ENCODE data around the gene CD22. TPM values are rescaled to one million over a fixed set of nuclear protein-coding genes. Genes with fewer than 3 reads are reported as not detected.
A peak's percentile ranks its signal among the peaks of the same experiment; 100 is the strongest.
"Not testable (repeated sequence)": the region's sequence is repeated elsewhere in the genome, so short reads cannot be mapped to it uniquely, and the experiment has no call there.

The CD22 gene
- polyA plus RNA-seq, 6 donors from 2014 or later: 364 to 971 (median 552) TPM

DNA sequence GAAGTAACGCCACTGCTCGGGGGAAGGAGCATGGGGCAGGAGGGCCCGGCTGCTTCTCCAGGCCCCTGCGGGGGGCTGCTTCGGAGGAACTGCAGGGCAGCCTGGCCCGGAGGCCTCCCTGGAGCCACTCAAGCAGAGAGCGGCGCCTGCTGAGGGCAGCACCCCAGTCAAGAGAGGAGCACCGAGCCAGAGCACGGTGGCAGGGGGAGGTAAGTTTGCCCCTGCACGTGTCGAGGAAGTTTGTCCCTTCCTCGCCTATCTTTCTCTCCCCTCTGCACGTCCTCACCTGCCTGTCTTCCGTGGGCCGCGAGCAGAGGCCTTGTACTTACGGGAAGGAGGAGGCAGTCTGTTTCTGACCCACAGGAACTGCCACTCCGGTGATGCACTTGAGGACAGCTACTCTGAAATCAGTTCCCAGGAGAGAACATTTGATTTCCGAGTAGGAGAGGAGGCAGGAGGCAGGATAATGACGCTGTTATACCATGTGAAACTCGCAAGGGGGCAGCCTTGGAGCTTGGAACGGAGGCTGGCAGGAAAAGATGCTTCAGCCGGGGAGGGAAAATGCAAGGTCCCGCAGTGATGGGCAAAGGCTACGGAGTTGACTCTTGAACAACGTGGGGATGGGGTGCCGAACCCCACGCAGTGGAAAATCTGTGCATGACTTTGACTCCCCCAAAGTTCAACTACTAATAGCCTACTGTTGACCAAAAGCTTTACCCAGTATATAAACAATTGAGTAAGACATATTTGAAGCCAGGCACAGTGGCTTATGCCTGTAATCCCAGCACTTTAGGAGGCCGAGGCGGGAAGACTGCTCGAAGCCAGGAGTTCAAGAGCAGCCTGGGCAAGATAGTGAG lies 23.7 kb downstream of the CD22 start:
- DNase-seq (peak; percentile 67), ATAC-seq (ENCODE audit: low read depth in 2 of 2) (peak; percentile 20 to 51)
- Mint-ChIP-seq H3K4me3 (peak overlapping the region in 6 of 8 donors; percentile 6 to 87 (median 54)), H3K27ac (peak overlapping the region in 3 of 6 donors; percentile 66 to 82 (median 74)), H3K27me3 (peaks cover under 1 to 3% (median under 1%) of the 10 kb centered on the region in 3 donors), H3K36me3 (no peaks in the 10 kb centered on the region), H3K4me1 (peaks cover 26 to 51% (median 44%) of the 10 kb centered on the region in 3 donors), H3K9me3 (no peaks in the 10 kb centered on the region)

DNA sequence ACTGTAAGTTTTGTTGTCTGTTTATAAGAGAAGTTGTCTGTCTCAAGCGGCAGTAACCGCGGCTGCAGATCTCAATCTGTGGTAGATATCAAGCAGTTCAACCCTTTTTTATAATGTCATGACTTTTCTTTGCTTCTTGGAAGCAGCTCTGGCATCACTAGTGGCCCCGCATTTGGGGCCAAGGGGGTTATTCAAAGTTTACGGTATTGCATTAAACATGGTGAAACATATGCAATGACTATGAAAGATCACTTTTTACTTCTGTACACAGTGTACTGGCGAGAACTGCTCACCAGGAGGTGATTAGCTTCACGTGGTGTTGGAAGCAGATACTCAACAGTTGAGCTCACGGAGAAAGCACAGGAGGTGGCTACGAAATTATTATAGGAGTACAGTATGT lies 24.6 kb downstream of the CD22 start:
- DNase-seq: no peak
- H3K27me3 Mint-ChIP-seq: peaks cover 7 to 10% (median 8%) of the 10 kb centered on the region in 3 donors
- no peak overlapping the region for H3K4me3 Mint-ChIP-seq
- no peak overlapping the region for H3K27ac Mint-ChIP-seq
- no peak for ATAC-seq (ENCODE audit: low read depth in 2 of 2)
- H3K4me1 Mint-ChIP-seq: peaks cover 26 to 47% (median 35%) of the 10 kb centered on the region in 3 donors
- no peaks in the 10 kb centered on the region for H3K9me3 Mint-ChIP-seq
- no peaks in the 10 kb centered on the region for H3K36me3 Mint-ChIP-seq

DNA sequence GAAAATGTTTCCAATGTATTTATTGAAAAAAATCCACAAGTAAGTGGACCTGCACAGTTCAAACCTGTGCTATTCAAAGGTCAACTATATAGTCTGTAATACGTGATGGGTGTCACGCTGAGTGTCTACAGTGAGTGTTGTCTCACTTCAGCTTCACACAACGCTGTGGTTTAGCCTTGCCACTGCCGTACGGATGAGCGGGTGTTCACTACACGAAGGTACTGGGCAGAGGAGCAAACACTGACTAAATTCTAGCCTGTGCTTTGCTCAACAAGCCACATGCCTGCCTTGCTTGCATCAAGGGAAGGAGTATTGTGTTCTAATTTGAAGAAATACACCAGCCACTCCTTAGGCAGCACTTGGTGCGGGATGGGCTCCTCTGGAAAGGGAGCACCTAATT lies 25.9 kb downstream of the CD22 start:
- no peak overlapping the region for H3K4me3 Mint-ChIP-seq
- peak overlapping the region in 2 of 6 donors; percentile 42 to 78 for H3K27ac Mint-ChIP-seq
- H3K4me1 Mint-ChIP-seq: peaks cover 15 to 34% (median 22%) of the 10 kb centered on the region in 3 donors
- no peaks in the 10 kb centered on the region for H3K9me3 Mint-ChIP-seq
- no peak for DNase-seq
- H3K36me3 Mint-ChIP-seq: no peaks in the 10 kb centered on the region
- no peak for ATAC-seq (ENCODE audit: low read depth in 2 of 2)
- peaks cover 7 to 10% (median 8%) of the 10 kb centered on the region in 3 donors for H3K27me3 Mint-ChIP-seq

DNA sequence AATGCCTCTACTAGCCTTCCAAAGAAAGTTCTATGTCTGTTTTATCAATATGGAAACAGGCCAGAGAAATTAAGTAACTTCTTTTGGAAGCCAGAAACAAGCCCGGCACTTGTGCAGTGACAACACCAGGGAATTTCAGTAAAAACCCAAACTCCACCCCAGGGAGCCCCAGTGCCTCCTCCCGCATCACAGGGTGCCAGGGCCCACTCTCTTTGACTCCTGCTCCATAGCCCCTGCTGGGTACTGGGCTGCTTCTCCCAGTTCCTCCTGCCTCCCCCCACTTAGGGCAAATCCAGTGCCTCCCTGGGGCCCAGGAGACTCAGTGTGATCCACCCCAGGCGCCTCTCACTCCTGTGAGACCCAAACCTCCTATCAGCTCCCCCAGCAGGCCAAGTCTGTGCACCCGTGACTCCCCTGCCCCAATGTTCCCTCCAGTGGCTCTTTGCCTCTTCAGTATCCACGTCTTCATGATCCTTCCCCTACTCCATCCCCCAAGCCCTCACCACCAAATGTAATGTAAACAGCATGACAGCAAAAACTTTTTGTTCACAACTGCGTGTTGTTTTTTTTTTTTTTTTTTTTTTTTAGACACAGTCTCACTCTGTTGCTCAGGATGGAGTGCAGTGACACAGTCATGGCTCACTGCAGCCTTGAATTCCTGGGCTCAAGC lies 26.9 kb downstream of the CD22 start:
- Mint-ChIP-seq H3K27me3 (peaks cover 7 to 10% (median 9%) of the 10 kb centered on the region in 3 donors), H3K36me3 (no peaks in the 10 kb centered on the region), H3K4me1 (peaks cover 12 to 24% (median 15%) of the 10 kb centered on the region in 3 donors), H3K9me3 (no peaks in the 10 kb centered on the region), H3K27ac (peak overlapping the region in 1 of 6 donors; percentile 82), H3K4me3 (no peak overlapping the region)
- DNase-seq (no peak), ATAC-seq (ENCODE audit: low read depth in 2 of 2) (no peak)

DNA sequence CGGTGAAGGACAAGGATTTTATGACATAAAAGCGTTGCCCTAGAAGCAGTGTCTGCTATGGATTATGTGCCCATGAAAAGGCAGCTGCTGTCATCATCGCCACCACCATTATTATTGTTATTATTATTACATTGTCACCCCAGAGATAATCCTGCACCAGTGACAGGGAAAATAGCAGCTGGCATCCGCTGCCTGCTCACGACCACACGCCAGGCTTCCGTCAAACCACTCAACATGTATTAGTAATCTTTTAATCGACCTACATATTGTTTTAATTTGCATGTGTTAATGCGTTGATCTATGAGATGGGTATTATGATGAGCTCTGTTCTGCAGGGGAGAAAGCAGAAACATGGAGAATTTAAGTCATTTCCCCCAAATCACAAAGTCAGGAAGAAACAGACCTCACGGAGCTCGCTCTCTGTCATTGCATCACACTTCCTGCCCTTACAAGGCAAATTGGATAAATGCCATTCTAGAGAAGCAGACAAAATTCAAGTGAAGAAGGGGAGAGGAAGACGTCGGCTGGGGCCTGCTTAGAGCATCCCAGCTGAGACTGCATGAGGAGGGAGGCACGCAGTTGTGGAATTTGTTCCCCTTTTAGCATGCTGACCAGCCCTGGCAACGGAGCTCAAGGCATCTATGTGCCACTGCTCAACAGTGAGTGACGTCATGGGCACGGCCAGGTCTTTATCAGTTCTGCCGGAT lies 29.0 kb downstream of the CD22 start, which contains the start of gene FFAR3:
FFAR3 (plus strand) TSS at position 594 of the 707 bp plus-strand sequence. CDS start 431 bp downstream, outside the sequence.
- H3K4me3 Mint-ChIP-seq: peak within 1 kb of the TSS in 1 of 8 donors; percentile 0
- no peak for DNase-seq
- H3K36me3 Mint-ChIP-seq: no peaks in the 10 kb centered on the region
- H3K27me3 Mint-ChIP-seq: peaks cover 7 to 29% (median 26%) of the 10 kb centered on the region in 3 donors
- H3K9me3 Mint-ChIP-seq: no peaks in the 10 kb centered on the region
- H3K4me1 Mint-ChIP-seq: peaks cover 5 to 11% (median 6%) of the 10 kb centered on the region in 3 donors
- no peak for ATAC-seq (ENCODE audit: low read depth in 2 of 2)
- no peak within 1 kb of the TSS for H3K27ac Mint-ChIP-seq

DNA sequence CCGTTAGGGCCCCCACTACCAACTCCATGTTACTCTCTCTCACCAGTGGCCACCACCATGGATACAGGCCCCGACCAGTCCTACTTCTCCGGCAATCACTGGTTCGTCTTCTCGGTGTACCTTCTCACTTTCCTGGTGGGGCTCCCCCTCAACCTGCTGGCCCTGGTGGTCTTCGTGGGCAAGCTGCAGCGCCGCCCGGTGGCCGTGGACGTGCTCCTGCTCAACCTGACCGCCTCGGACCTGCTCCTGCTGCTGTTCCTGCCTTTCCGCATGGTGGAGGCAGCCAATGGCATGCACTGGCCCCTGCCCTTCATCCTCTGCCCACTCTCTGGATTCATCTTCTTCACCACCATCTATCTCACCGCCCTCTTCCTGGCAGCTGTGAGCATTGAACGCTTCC lies 29.8 kb downstream of the CD22 start:
- not testable (repeated sequence) for DNase-seq; H3K4me1 Mint-ChIP-seq; H3K36me3 Mint-ChIP-seq; ATAC-seq (ENCODE audit: low read depth in 2 of 2); H3K4me3 Mint-ChIP-seq; H3K27ac Mint-ChIP-seq; H3K9me3 Mint-ChIP-seq
- peaks cover 7 to 35% (median 26%) of the 10 kb centered on the region in 3 donors for H3K27me3 Mint-ChIP-seq

DNA sequence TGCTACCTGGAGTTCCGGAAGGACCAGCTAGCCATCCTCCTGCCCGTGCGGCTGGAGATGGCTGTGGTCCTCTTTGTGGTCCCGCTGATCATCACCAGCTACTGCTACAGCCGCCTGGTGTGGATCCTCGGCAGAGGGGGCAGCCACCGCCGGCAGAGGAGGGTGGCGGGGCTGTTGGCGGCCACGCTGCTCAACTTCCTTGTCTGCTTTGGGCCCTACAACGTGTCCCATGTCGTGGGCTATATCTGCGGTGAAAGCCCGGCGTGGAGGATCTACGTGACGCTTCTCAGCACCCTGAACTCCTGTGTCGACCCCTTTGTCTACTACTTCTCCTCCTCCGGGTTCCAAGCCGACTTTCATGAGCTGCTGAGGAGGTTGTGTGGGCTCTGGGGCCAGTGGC lies 30.4 kb downstream of the CD22 start:
- not testable (repeated sequence) for H3K9me3 Mint-ChIP-seq; H3K27ac Mint-ChIP-seq; DNase-seq; ATAC-seq (ENCODE audit: low read depth in 2 of 2); H3K4me3 Mint-ChIP-seq; H3K36me3 Mint-ChIP-seq; H3K4me1 Mint-ChIP-seq
- peaks cover 7 to 39% (median 32%) of the 10 kb centered on the region in 3 donors for H3K27me3 Mint-ChIP-seq

DNA sequence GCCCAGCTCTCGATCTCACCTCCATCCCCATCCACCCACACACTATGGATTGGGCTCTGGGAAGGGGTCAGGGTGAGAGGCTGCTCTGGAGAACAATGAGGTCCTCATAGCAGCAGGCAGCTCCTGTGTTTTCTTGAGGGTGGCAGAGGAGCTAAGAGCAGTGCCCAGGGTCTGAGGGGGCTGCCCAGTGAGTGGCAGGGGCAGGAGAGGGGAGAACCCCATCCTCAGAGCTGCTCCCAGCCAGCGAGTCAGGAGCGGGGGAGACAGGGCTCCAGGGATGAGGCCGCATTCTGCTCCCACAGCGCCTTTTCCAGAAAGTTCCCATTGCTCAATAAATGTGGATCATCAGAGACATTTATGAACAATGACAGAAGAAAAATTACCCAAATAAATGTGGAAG lies 31.1 kb downstream of the CD22 start:
- H3K4me1 Mint-ChIP-seq: peaks cover 4 to 10% (median 10%) of the 10 kb centered on the region in 3 donors
- ATAC-seq (ENCODE audit: low read depth in 2 of 2); H3K9me3 Mint-ChIP-seq: not testable (repeated sequence)

DNA sequence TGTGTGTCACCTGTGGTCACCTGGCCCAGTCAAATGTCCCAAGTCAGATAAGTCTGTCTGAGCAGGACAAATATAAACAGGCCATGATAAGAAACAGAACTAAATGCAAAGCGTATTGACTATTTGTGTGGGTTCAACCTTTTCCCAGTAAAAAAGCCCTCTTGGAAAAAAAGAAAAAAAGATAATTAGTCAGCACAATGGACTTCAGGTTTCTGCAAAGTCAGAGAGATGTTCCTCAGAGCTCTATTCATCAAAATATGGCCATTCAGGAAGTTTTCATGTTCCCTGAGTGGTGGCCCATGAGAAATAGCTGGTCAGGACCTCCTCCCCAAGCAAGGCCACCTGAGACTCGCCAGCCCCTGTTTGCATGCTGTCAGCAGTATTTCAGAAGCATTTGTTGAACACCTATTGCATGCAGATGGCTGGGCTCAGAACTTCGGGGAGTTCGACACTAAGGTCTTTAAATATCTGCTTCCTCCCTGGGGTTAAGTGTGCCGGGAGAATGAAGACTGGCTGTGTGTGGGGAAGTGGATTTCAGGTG lies 32.0 kb downstream of the CD22 start:
- H3K27ac Mint-ChIP-seq: no peak overlapping the region
- peaks cover 2 to 10% (median 8%) of the 10 kb centered on the region in 3 donors for H3K4me1 Mint-ChIP-seq
- no peak overlapping the region for H3K4me3 Mint-ChIP-seq

More for the DNA sequence above, 31.1 kb downstream of the CD22 start:
- H3K36me3 Mint-ChIP-seq, DNase-seq, H3K27ac Mint-ChIP-seq, H3K4me3 Mint-ChIP-seq: not testable (repeated sequence)
- H3K27me3 Mint-ChIP-seq: peaks cover 7 to 43% (median 36%) of the 10 kb centered on the region in 3 donors

DNA sequence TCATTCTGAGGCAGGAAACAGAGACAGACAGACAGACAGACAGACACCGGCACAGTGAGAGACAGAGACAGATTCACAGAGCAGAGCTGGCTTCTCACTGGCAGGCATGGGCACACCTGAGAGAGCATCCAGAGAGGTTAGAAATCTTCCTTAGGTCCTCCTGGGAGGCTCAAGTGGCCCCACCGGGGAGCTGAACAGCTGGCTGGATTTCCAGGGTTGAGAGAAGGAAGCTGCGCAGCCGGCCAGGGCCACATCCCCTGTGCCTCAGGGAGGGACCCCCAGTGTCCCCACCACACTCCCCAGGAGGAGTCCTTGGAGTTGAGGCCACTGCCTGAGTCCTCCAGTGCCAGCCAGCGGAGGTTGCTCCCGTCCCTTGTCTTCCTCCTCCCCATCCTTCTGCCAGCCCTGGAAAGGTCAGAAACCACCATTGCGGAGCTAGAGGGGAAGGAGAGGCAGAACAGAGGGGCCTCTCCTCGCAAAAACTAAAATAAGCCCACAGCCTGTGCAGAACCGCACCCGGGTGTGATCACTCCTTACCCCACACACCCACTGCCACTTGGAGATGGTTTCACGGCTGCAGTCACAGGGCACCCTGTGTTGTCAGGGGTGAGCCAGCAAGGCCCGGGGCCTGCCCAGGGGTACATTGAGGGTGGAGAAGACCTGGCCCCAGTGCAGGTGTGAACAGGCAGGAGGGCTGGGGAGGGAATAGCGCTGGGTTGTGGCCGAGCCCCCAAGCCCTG lies 33.4 kb downstream of the CD22 start:
- H3K4me1 Mint-ChIP-seq: peaks cover 0 to 10% (median 5%) of the 10 kb centered on the region in 3 donors
- H3K4me3 Mint-ChIP-seq: no peak overlapping the region
- ATAC-seq (ENCODE audit: low read depth in 2 of 2): no peak
- no peak overlapping the region for H3K27ac Mint-ChIP-seq
- H3K9me3 Mint-ChIP-seq: no peaks in the 10 kb centered on the region
- DNase-seq: no peak
- H3K27me3 Mint-ChIP-seq: peaks cover 11 to 50% (median 49%) of the 10 kb centered on the region in 3 donors
- H3K36me3 Mint-ChIP-seq: no peaks in the 10 kb centered on the region

More for the DNA sequence above, 32.0 kb downstream of the CD22 start:
- H3K36me3 Mint-ChIP-seq: no peaks in the 10 kb centered on the region
- DNase-seq (no peak), ATAC-seq (ENCODE audit: low read depth in 2 of 2) (no peak)
- no peaks in the 10 kb centered on the region for H3K9me3 Mint-ChIP-seq
- H3K27me3 Mint-ChIP-seq: peaks cover 9 to 47% (median 41%) of the 10 kb centered on the region in 3 donors

DNA sequence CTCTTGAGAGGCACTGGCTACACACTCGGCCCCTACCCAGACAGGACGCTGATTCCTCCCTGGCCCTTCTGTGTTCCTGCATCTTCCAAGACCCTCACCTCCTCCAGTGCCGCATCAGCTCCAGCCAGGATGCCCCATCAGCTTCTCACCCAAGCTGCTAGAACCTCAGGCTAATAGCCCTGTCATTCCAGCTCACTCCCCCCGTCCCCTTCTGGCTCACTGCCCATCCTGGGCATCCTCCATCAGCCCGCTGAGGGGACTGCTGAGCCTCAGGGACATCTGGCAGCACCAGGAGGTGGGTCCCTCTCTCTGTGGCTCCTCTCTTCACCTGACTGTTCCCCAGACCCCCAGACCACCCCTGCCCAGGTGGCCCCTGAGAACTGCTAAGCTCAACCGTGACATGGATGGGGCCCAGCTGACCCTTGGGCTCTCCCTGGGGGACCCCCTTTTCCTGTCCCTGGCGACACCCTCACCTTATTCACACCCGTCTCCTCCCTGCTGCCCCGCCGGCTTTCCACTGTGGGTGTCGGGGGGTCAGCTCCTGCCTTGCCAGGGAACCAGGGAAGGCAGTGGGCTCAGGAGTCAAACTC lies 34.1 kb downstream of the CD22 start:
- H3K27ac Mint-ChIP-seq: no peak overlapping the region
- H3K36me3 Mint-ChIP-seq: no peaks in the 10 kb centered on the region
- H3K9me3 Mint-ChIP-seq: no peaks in the 10 kb centered on the region
- ATAC-seq (ENCODE audit: low read depth in 2 of 2) (no peak), DNase-seq (no peak)
- no peak overlapping the region for H3K4me3 Mint-ChIP-seq
- H3K4me1 Mint-ChIP-seq: peaks cover 0 to 7% (median 3%) of the 10 kb centered on the region in 3 donors
- peaks cover 7 to 48% (median 43%) of the 10 kb centered on the region in 3 donors for H3K27me3 Mint-ChIP-seq
